ENCODE measurements around the gene NANOS3. TPM values are rescaled to one million over a fixed set of nuclear protein-coding genes. Genes with fewer than 3 reads are reported as not detected.

Gene NANOS3
- total and polyA plus RNA-seq, 2 of the 13 experiments (the other 11 are each of a cell fraction or from before 2014, with no cell fraction given), result 0.21 TPM; not detected in 1

DNA sequence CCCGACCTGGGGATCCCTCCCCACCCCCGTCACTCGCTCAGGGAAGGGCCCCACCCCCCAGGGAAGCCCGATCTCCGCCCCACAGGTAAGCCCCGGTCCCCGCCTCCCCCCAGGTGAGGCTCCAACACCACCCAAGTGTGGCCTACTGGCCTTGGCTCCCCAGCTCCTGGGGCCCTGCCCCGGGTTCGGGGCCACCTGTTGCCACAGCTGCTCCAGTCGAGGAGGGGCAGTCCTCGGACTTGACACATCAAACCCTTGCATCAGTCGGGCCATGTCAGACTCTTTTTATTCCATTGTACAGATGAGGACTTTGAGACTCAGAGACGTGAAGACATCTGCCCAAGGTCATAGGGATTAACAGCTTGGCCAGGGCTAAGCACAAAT is 29.6 kb downstream of the NANOS3 start:
- H3K27me3 ChIP-seq (ENCODE audit: control insufficient read depth in 1 of 2, insufficient read depth in 2 of 2, low read length in 2 of 2), result no peaks in the 10 kb centered on the region
- H3K9me3 ChIP-seq (ENCODE audit: low read length), result no peaks in the 10 kb centered on the region
- CTCF ChIA-PET (ENCODE audit: low intra/inter-chr PET ratio, low total read pairs), result no interaction called here
- H3K79me2 ChIP-seq (ENCODE audit: insufficient read depth, low read length), result no peaks in the 10 kb centered on the region
- POLR2A ChIA-PET, result interaction anchor here (0.7 to 1.1 kb wide), 3 partner anchors 14 to 60 kb away, joined by 3 to 6 read pairs (median 3); partner anchors contain the start of gene DCAF15
- in situ Hi-C loops (cut with HindIII; ENCODE audit: extremely low pct_ligation_motif_present, low pct_unique_long_range_greater_than_20kb), result no loop called here
- intact Hi-C loops (cut with micrococcal nuclease; ENCODE audit: unreplicated experiment), result loop anchor here (2.0 kb wide), 1 partner anchor 116 kb away; no protein-coding TSS in a partner anchor
- peak overlapping the region; percentile 85 for H3K9ac ChIP-seq (ENCODE audit: insufficient read depth, low read depth, low read length)
- WGBS (ENCODE audit: low lambda C conversion rate), result no CpG with 5 or more reads among the region's 13 CpGs
- peaks cover 24% of the 10 kb centered on the region for H3K4me1 ChIP-seq (ENCODE audit: insufficient read depth, low read length)
- ATAC-seq, result peak; percentile 62
- peaks cover 0 to 7% of the 10 kb centered on the region in 2 experiments; a peak in 1 of 5 replicates for H3K36me3 ChIP-seq (replicated peaks in 1 of 2; ENCODE audit: control insufficient read depth in 1 of 2, insufficient read depth in 2 of 2, low read length in 2 of 2)
- H3K4me3 ChIP-seq (replicated peaks in 1 of 3; ENCODE audit: insufficient read depth in 1 of 3, low read depth in 2 of 3, low read length in 3 of 3), result peak overlapping the region; percentile 81 to 92 (median 90)
- DNase-seq (ENCODE audit: low spot score), result peak; percentile 58
- no TSS peak for BruUV-seq (replicated peaks)
- H2AFZ ChIP-seq (ENCODE audit: low read length), result no peak overlapping the region
- no peaks in the 10 kb centered on the region for H4K20me1 ChIP-seq (ENCODE audit: insufficient read depth, low read length)
- peak overlapping the region; percentile 73 for H3K27ac ChIP-seq (ENCODE audit: extremely low read length, insufficient read depth, low read length)
- no peak for FAIRE-seq
- peak overlapping the region; percentile 84 for H3K4me2 ChIP-seq (ENCODE audit: low read depth, low read length)
- TF ChIP-seq HNF4A (CRISPR knock-in tag; IDR thresholded peaks at IDR 0.05) (peak; percentile 56; the same call in 1 of the 2 replicates), ARID2 (CRISPR knock-in tag; IDR thresholded peaks at IDR 0.05; ENCODE audit: borderline replicate concordance) (no peak), ZNF234 (CRISPR knock-in tag; conservative IDR thresholded peaks at IDR 0.05) (no peak), EP300 (IDR thresholded peaks at IDR 0.05; ENCODE audit: low read depth in 2 of 2, low read length in 2 of 2) (peak in 1 of 2 experiments; percentile 18; a peak in 1 of 4 replicates), EP300 (CRISPR knock-in tag; IDR thresholded peaks at IDR 0.05; ENCODE audit: borderline replicate concordance) (no peak), FOXC1 (CRISPR knock-in tag; IDR thresholded peaks at IDR 0.05; ENCODE audit: borderline replicate concordance) (0 out of 2 replicates have a peak, but pooled peaks have one; percentile 6), NFATC3 (CRISPR knock-in tag; IDR thresholded peaks at IDR 0.05) (no peak), NR2F2 (IDR thresholded peaks at IDR 0.05; ENCODE audit: borderline replicate concordance, low read depth) (no peak), SCMH1 (CRISPR knock-in tag; IDR thresholded peaks at IDR 0.05; ENCODE audit: borderline replicate concordance) (no peak), TBL1XR1 (IDR thresholded peaks at IDR 0.05; ENCODE audit: borderline replicate concordance, low read length, partially characterized antibody) (no peak), PAF1 (CRISPR knock-in tag; IDR thresholded peaks at IDR 0.05) (no peak), ZNF746 (CRISPR knock-in tag; IDR thresholded peaks at IDR 0.05) (no peak)
- TF ChIP-seq, protein P1, sequence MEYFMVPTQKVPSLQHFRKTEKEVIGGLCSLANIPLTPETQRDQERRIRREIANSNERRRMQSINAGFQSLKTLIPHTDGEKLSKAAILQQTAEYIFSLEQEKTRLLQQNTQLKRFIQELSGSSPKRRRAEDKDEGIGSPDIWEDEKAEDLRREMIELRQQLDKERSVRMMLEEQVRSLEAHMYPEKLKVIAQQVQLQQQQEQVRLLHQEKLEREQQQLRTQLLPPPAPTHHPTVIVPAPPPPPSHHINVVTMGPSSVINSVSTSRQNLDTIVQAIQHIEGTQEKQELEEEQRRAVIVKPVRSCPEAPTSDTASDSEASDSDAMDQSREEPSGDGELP (IDR thresholded peaks at IDR 0.05; ENCODE audit: borderline replicate concordance, low read depth), result peak; percentile 61; the same call in 1 of the 2 replicates
- TF ChIP-seq, protein P2, sequence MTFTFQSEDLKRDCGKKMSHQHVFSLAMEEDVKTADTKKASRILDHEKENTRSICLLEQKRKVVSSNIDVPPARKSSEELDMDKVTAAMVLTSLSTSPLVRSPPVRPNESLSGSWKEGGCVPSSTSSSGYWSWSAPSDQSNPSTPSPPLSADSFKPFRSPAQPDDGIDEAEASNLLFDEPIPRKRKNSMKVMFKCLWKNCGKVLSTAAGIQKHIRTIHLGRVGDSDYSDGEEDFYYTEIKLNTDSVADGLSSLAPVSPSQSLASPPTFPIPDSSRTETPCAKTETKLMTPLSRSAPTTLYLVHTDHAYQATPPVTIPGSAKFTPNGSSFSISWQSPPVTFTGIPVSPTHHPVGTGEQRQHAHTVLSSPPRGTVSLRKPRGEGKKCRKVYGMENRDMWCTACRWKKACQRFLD (CRISPR knock-in tag; IDR thresholded peaks at IDR 0.05; ENCODE audit: borderline replicate concordance), result no peak
- TF ChIP-seq, protein P3, sequence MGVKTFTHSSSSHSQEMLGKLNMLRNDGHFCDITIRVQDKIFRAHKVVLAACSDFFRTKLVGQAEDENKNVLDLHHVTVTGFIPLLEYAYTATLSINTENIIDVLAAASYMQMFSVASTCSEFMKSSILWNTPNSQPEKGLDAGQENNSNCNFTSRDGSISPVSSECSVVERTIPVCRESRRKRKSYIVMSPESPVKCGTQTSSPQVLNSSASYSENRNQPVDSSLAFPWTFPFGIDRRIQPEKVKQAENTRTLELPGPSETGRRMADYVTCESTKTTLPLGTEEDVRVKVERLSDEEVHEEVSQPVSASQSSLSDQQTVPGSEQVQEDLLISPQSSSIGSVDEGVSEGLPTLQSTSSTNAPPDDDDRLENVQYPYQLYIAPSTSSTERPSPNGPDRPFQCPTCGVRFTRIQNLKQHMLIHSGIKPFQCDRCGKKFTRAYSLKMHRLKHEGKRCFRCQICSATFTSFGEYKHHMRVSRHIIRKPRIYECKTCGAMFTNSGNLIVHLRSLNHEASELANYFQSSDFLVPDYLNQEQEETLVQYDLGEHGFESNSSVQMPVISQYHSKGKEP (CRISPR knock-in tag; IDR thresholded peaks at IDR 0.05), result no peak
- TF ChIP-seq, protein P4, sequence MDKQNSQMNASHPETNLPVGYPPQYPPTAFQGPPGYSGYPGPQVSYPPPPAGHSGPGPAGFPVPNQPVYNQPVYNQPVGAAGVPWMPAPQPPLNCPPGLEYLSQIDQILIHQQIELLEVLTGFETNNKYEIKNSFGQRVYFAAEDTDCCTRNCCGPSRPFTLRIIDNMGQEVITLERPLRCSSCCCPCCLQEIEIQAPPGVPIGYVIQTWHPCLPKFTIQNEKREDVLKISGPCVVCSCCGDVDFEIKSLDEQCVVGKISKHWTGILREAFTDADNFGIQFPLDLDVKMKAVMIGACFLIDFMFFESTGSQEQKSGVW (CRISPR knock-in tag; IDR thresholded peaks at IDR 0.05; ENCODE audit: borderline replicate concordance), result no peak
- TF ChIP-seq, protein P5, sequence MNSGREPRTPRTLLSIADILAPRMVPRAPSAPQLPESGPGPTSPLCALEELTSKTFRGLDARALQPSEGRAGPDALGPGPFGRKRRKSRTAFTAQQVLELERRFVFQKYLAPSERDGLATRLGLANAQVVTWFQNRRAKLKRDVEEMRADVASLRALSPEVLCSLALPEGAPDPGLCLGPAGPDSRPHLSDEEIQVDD (CRISPR knock-in tag; IDR thresholded peaks at IDR 0.05; ENCODE audit: borderline replicate concordance), result no peak
- TF ChIP-seq, protein P6, sequence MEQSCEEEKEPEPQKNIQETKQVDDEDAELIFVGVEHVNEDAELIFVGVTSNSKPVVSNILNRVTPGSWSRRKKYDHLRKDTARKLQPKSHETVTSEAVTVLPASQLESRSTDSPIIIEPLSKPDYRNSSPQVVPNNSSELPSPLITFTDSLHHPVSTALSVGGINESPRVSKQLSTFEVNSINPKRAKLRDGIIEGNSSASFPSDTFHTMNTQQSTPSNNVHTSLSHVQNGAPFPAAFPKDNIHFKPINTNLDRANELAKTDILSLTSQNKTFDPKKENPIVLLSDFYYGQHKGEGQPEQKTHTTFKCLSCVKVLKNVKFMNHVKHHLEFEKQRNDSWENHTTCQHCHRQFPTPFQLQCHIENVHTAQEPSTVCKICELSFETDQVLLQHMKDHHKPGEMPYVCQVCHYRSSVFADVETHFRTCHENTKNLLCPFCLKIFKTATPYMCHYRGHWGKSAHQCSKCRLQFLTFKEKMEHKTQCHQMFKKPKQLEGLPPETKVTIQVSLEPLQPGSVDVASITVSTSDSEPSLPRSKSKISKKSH (CRISPR knock-in tag; IDR thresholded peaks at IDR 0.05; ENCODE audit: borderline replicate concordance), result no peak

Data from HepG2 (cell line).